ENCODE data around the gene P3R3URF. TPM values are rescaled to one million over a fixed set of nuclear protein-coding genes. Genes with fewer than 3 reads are reported as not detected.

Gene P3R3URF
- total RNA-seq, 1 donor from 2014 or later = not detected

DNA sequence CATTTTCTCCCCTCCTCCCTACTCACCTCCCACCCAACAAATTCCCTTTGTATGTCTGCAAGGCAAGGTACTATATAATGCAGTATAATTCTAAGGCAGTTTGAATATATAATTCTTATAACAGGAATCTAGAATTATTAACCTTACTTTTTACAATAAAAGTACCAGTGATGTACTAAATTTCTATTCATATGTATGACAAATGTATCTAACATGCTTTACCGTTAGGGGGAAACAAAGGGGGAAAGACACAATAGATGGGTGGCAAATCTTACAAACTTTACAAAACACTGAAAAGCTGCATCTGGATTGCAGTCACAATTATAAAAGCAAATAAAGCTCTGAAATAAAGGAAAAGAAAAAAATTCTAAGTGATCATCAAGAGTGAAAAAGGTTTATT, 46.2 kb downstream of the P3R3URF start:
- H3K27me3 Mint-ChIP-seq (ENCODE audit: insufficient read depth, low read depth) = peaks cover 5% of the 10 kb centered on the region
- peak overlapping the region; percentile 97 for H3K4me3 Mint-ChIP-seq
- H3K4me3 ChIP-seq = peak overlapping the region; percentile 95
- peaks cover 29% of the 10 kb centered on the region for H3K4me1 ChIP-seq
- no peak for TF ChIP-seq EZH2phosphoT487 (IDR thresholded peaks at IDR 0.05)
- TF ChIP-seq, protein P1, sequence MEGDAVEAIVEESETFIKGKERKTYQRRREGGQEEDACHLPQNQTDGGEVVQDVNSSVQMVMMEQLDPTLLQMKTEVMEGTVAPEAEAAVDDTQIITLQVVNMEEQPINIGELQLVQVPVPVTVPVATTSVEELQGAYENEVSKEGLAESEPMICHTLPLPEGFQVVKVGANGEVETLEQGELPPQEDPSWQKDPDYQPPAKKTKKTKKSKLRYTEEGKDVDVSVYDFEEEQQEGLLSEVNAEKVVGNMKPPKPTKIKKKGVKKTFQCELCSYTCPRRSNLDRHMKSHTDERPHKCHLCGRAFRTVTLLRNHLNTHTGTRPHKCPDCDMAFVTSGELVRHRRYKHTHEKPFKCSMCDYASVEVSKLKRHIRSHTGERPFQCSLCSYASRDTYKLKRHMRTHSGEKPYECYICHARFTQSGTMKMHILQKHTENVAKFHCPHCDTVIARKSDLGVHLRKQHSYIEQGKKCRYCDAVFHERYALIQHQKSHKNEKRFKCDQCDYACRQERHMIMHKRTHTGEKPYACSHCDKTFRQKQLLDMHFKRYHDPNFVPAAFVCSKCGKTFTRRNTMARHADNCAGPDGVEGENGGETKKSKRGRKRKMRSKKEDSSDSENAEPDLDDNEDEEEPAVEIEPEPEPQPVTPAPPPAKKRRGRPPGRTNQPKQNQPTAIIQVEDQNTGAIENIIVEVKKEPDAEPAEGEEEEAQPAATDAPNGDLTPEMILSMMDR (IDR thresholded peaks at IDR 0.05) = peak; percentile 32
- peaks cover 5% of the 10 kb centered on the region for H3K36me3 ChIP-seq
- peak overlapping the region; percentile 98 for H3K9ac ChIP-seq
- no peaks in the 10 kb centered on the region for H3K27me3 ChIP-seq
- peaks cover 31% of the 10 kb centered on the region for H3K4me1 Mint-ChIP-seq
- peaks cover 13% of the 10 kb centered on the region for H3K36me3 Mint-ChIP-seq
- peaks cover 33% of the 10 kb centered on the region for H3F3A ChIP-seq (ENCODE audit: low read depth)
- H3K4me2 ChIP-seq = peak overlapping the region; percentile 97
- no peaks in the 10 kb centered on the region for H3K9me3 ChIP-seq (ENCODE audit: low read depth)
- H3K79me2 ChIP-seq (ENCODE audit: low read depth) = peaks cover 72% of the 10 kb centered on the region
- no peak overlapping the region for H2AFZ ChIP-seq (replicated peaks)
- DNase-seq (ENCODE audit: low spot score) = no peak
- peaks cover 62% of the 10 kb centered on the region for H4K20me1 ChIP-seq (ENCODE audit: low read depth)
- no peak overlapping the region for H3K27ac ChIP-seq
- no peaks in the 10 kb centered on the region for H3K9me3 Mint-ChIP-seq
- peak overlapping the region; percentile 81 for H3K27ac Mint-ChIP-seq

DNA sequence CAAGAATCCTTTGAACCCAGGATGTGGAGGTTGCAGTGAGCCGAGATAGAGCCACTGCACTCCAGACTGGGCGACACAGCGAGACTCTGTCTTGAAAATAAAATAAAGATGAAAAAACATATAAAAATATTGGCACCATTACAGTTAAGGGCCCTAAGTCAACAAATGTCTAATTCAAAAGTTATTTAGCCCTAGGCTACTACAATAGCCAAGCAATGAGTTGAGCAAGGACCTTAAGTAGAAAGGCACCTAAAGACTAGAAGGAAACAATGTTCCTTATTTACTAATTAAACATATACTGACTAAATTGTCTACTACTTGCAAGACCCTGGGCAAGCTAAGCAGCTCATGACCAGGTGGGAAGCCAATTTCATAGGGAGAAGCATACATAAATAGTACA, 47.9 kb downstream of the P3R3URF start:
- peak overlapping the region; percentile 95 for H3K4me3 ChIP-seq
- Mint-ChIP-seq H3K4me1 (peaks cover 16% of the 10 kb centered on the region), H3K27ac (no peak overlapping the region), H3K27me3 (ENCODE audit: insufficient read depth, low read depth) (peaks cover 5% of the 10 kb centered on the region), H3K36me3 (peaks cover 13% of the 10 kb centered on the region), H3K9me3 (no peaks in the 10 kb centered on the region), H3K4me3 (peak overlapping the region; percentile 97)
- no peak overlapping the region for H3K9ac ChIP-seq
- peaks cover 13% of the 10 kb centered on the region for H3K4me1 ChIP-seq
- H4K20me1 ChIP-seq (ENCODE audit: low read depth) = peaks cover 80% of the 10 kb centered on the region
- no peaks in the 10 kb centered on the region for H3K27me3 ChIP-seq
- no peak overlapping the region for H3K27ac ChIP-seq
- H3F3A ChIP-seq (ENCODE audit: low read depth) = peaks cover 16% of the 10 kb centered on the region
- H3K4me2 ChIP-seq = peak overlapping the region; percentile 97
- TF ChIP-seq EZH2phosphoT487 (IDR thresholded peaks at IDR 0.05) = no peak
- TF ChIP-seq EZH2 (IDR thresholded peaks at IDR 0.05) = no peak
- DNase-seq (ENCODE audit: low spot score) = no peak
- peaks cover 90% of the 10 kb centered on the region for H3K79me2 ChIP-seq (ENCODE audit: low read depth)
- H2AFZ ChIP-seq (replicated peaks) = no peak overlapping the region
- H3K36me3 ChIP-seq = peaks cover 5% of the 10 kb centered on the region
- no peaks in the 10 kb centered on the region for H3K9me3 ChIP-seq (ENCODE audit: low read depth)

Small RNAs within 50 kb of the gene (small RNA-seq; reads per million reads assigned to genes)
- not detected for gene AL672043.1

Other genes starting within 250 kb of the P3R3URF start
- gene PIK3R3, start 43.9 kb downstream of the P3R3URF start, total RNA-seq (ENCODE audit: low replicate concordance) = 81.2 and 107 TPM in 2 replicates
- not detected in 2 replicates for gene TSPAN1, start 1.4 kb downstream of the P3R3URF start, total RNA-seq (ENCODE audit: low replicate concordance)
- 55.7 and 73.4 TPM in 2 replicates for gene POMGNT1, start 21.9 kb upstream of the P3R3URF start, total RNA-seq (ENCODE audit: low replicate concordance)
- gene LURAP1, start 26.8 kb upstream of the P3R3URF start, total RNA-seq (ENCODE audit: low replicate concordance) = 4.0 and 6.2 TPM in 2 replicates
- gene RAD54L, start 71.3 kb upstream of the P3R3URF start, total RNA-seq (ENCODE audit: low replicate concordance) = 22.2 and 38.2 TPM in 2 replicates
- 43.1 and 86.2 TPM in 2 replicates for gene LRRC41, start 127.1 kb upstream of the P3R3URF start, total RNA-seq (ENCODE audit: low replicate concordance)
- 613 and 872 TPM in 2 replicates for gene UQCRH, start 127.2 kb upstream of the P3R3URF start, total RNA-seq (ENCODE audit: low replicate concordance)
- gene NSUN4, start 164.3 kb upstream of the P3R3URF start, total RNA-seq (ENCODE audit: low replicate concordance) = 12.4 and 17.0 TPM in 2 replicates
- 13.9 and 40.4 TPM in 2 replicates for gene FAAH, start 217.8 kb upstream of the P3R3URF start, total RNA-seq (ENCODE audit: low replicate concordance)

All from neural progenitor cell (in vitro differentiated cells).